Kasumi-1 (cell line): ENCODE results near the gene JDP2.
"Not testable (repeated sequence)": the region's sequence is repeated elsewhere in the genome, so short reads cannot be mapped to it uniquely, and the experiment has no call there.

Experiments used
- DNase-seq, 2 experiments: peaks; one replicate each; lab custom pipeline; 2025; lab: John Stamatoyannopoulos, UW

Gene JDP2

GRCh38 chr14:75456069-75456996 is 28.5 kb downstream of the JDP2 start:
- DNase-seq, result no peak

GRCh38 chr14:75456997-75457335 is 29.1 kb downstream of the JDP2 start:
- no peak for DNase-seq

- no peak for DNase-seq
Measured at GRCh38 chr14:75457648-75458165, 29.9 kb downstream of the JDP2 start.

- no peak for DNase-seq
Measured at GRCh38 chr14:75458305-75458704, 30.5 kb downstream of the JDP2 start.

GRCh38 chr14:75459099-75459741 is 31.4 kb downstream of the JDP2 start:
- DNase-seq, result peak; percentile 61 to 68

- no peak for DNase-seq
Measured at GRCh38 chr14:75459791-75460190, 32.0 kb downstream of the JDP2 start.

GRCh38 chr14:75460394-75460793 is 32.6 kb downstream of the JDP2 start:
- no peak for DNase-seq

- no peak for DNase-seq
Measured at GRCh38 chr14:75461303-75461702, 33.5 kb downstream of the JDP2 start.

GRCh38 chr14:75461755-75462349 is 34.0 kb downstream of the JDP2 start:
- DNase-seq, result no peak

GRCh38 chr14:75464626-75465025 is 36.8 kb downstream of the JDP2 start:
- no peak for DNase-seq

GRCh38 chr14:75467763-75468162 is 39.9 kb downstream of the JDP2 start:
- no peak for DNase-seq

- no peak for DNase-seq
Measured at GRCh38 chr14:75469164-75469563, 41.3 kb downstream of the JDP2 start.

- DNase-seq, result no peak
Measured at GRCh38 chr14:75469606-75470237, 41.9 kb downstream of the JDP2 start.

- no peak for DNase-seq
Measured at GRCh38 chr14:75470238-75470797, 42.5 kb downstream of the JDP2 start.

- DNase-seq, result no peak
Measured at GRCh38 chr14:75471059-75471458, 43.2 kb downstream of the JDP2 start.

- DNase-seq, result not testable (repeated sequence)
Measured at GRCh38 chr14:75474127-75474526, 46.3 kb downstream of the JDP2 start.

GRCh38 chr14:75476274-75476995 is 48.6 kb downstream of the JDP2 start:
- no peak for DNase-seq

GRCh38 chr14:75477881-75478280 is 50.1 kb downstream of the JDP2 start:
- no peak for DNase-seq

GRCh38 chr14:75479770-75480600 is 52.2 kb downstream of the JDP2 start:
- DNase-seq, result peak in 1 of 2 experiments; percentile 10

- no peak for DNase-seq
Measured at GRCh38 chr14:75482366-75482765, 54.5 kb downstream of the JDP2 start.
